ENCODE results near the gene SCGB3A1.

Gene SCGB3A1, protein sequence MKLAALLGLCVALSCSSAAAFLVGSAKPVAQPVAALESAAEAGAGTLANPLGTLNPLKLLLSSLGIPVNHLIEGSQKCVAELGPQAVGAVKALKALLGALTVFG

GRCh38 chr5:180591311-180591887 is at the start of gene SCGB3A1:
SCGB3A1 (minus strand) TSS chr5:180591499; CDS start chr5:180591462, 37 bp downstream.
- peak within 1 kb of the TSS; percentile 12 for H3K4me3 ChIP-seq (ENCODE audit: low read depth, low read length)
- no peak for TF ChIP-seq CTCF (IDR thresholded peaks at IDR 0.05; ENCODE audit: low read depth, low read length, missing control alignments)
- in situ Hi-C loops (cut with HindIII; ENCODE audit: low sequenced_read_pairs), result no loop called here
- no peak for DNase-seq (ENCODE audit: low read depth)

GRCh38 chr5:180640611-180640860 is 49.2 kb upstream of the SCGB3A1 start:
- in situ Hi-C loops (cut with HindIII; ENCODE audit: low sequenced_read_pairs), result no loop called here
- no peak overlapping the region for H3K4me3 ChIP-seq (ENCODE audit: low read depth, low read length)
- DNase-seq (ENCODE audit: low read depth), result no peak
- no peak for TF ChIP-seq CTCF (IDR thresholded peaks at IDR 0.05; ENCODE audit: low read depth, low read length, missing control alignments)

DNA sequence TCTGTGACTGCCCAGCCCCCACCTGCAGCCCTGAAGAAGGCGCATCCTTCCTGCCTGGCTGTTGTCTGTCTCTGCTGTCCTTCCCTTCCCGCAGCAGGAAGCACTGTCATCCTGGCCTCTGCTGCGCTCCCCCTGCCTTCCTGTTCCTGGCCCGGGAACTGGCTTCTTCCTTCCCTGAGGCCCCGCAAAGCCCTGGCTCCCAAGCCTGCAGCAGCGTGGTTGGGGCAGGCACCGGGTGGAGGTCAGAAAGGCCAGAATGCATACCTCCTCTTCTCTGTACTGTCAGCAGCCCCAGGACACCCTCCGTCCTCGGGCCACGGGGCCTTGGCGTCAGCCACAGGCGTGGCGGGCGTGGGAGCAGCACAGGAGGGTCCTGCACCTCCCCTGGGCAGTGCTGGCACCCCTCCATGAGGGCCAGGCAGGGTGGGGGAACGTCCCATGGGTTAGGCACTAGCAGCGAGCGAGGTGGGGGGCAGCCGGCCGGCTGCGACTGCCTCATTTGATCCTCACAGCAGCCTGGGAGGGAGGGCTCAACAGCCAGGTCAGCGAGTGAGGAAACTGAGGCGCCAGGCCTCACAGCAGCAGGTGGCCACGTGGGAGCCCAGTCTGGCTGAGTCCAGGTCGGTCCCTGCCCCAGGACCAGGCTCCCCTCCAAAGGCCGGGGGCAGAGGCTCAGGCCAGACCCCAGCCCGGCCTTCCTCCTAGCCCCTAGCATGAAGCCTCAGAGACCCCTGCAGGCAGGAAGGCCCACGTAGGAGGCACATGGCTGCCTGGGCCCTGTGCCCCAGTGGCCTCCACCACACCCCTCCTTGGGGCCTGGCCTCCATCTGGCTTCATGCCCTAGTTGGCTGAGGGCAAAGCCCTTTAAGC is 48.7 kb upstream of the SCGB3A1 start:
- no peak overlapping the region for H3K4me3 ChIP-seq (ENCODE audit: low read depth, low read length)
- DNase-seq (ENCODE audit: low read depth), result no peak
- TF ChIP-seq CTCF (IDR thresholded peaks at IDR 0.05; ENCODE audit: low read depth, low read length, missing control alignments), result no peak
- in situ Hi-C loops (cut with HindIII; ENCODE audit: low sequenced_read_pairs), result no loop called here

- no peak for TF ChIP-seq CTCF (IDR thresholded peaks at IDR 0.05; ENCODE audit: low read depth, low read length, missing control alignments)
- no peak for DNase-seq (ENCODE audit: low read depth)
- no peak overlapping the region for H3K4me3 ChIP-seq (ENCODE audit: low read depth, low read length)
- in situ Hi-C loops (cut with HindIII; ENCODE audit: low sequenced_read_pairs), result no loop called here
These were observed 48.0 kb upstream of the SCGB3A1 start for GRCh38 chr5:180639287-180639686.

GRCh38 chr5:180637962-180638680 is 46.8 kb upstream of the SCGB3A1 start:
- in situ Hi-C loops (cut with HindIII; ENCODE audit: low sequenced_read_pairs), result no loop called here

More at GRCh38 chr5:180637962-180638680, 46.8 kb upstream of the SCGB3A1 start:
- DNase-seq (ENCODE audit: low read depth), result no peak
- TF ChIP-seq CTCF (IDR thresholded peaks at IDR 0.05; ENCODE audit: low read depth, low read length, missing control alignments), result no peak
- no peak overlapping the region for H3K4me3 ChIP-seq (ENCODE audit: low read depth, low read length)

Data from astrocyte of the cerebellum (primary cell).